ENCODE data around the gene SPOUT1. TPM values are rescaled to one million over a fixed set of nuclear protein-coding genes. Genes with fewer than 3 reads are reported as not detected.

Gene SPOUT1
- total and polyA plus RNA-seq, 2 of the 13 experiments (the other 11 are each of a cell fraction or from before 2014, with no cell fraction given): 39.0 to 45.8 TPM

DNA sequence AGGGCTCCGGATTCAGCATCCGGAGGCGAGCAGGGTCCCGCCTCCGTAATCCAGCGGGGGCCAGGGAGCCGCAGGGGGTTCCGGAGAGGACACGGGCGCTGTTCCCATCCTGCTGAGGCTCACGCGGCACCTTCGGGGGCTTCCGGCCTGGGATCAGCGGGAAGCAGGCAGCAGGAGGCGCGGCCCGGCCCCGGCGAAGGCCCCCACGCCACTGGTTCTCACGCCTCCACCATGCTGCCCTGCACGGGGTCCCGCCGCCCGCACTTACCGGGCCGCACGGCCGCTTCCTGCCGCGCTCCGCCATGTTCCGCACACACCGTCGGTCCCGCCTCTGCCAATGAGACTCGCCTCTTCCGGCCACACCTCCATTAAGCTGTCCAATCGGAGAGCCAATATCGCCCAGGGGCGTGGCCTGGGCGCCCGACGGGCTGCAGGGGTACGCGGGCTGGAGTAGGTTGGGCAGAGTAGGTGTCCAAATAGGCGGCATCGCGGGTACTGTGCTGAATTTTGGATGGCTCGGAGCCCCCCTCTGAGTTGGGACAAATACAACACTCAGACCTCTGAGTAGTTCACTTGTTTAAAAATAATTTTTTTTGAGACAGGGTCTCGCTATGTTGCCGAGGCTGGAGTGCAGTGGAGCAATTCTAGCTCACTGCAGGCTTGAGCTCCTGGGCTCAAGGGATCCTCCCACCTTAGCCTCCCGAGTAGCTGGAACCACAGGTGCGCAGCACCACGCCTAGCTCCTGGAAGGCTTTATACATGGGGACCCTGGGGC is at the start of gene SPOUT1 (continued):
- TF ChIP-seq MYPOP (CRISPR knock-in tag; IDR thresholded peaks at IDR 0.05) (peak; percentile 71), HMG20A (CRISPR knock-in tag; IDR thresholded peaks at IDR 0.05; ENCODE audit: borderline replicate concordance) (no peak), NR2C2 (CRISPR knock-in tag; IDR thresholded peaks at IDR 0.05; ENCODE audit: borderline replicate concordance) (peak; percentile 56), HOXA5 (CRISPR knock-in tag; IDR thresholded peaks at IDR 0.05) (peak; percentile 77), KAT8 (CRISPR knock-in tag; IDR thresholded peaks at IDR 0.05) (peak; percentile 84), ZNF609 (CRISPR knock-in tag; IDR thresholded peaks at IDR 0.05; ENCODE audit: borderline replicate concordance) (peak; percentile 23; the same call in 1 of the 2 replicates), HDAC1 (CRISPR knock-in tag; IDR thresholded peaks at IDR 0.05) (peak; percentile 91), TAF1 (CRISPR knock-in tag; IDR thresholded peaks at IDR 0.05) (peak; percentile 94), PHF21A (CRISPR knock-in tag; IDR thresholded peaks at IDR 0.05) (0 out of 2 replicates have a peak, but pooled peaks have one; percentile 24), HMGXB4 (CRISPR knock-in tag; IDR thresholded peaks at IDR 0.05; ENCODE audit: borderline replicate concordance in 1 of 2, low read depth in 1 of 2) (peak in 1 of 2 experiments; percentile 68; a peak in 2 of 4 replicates), SOX5 (CRISPR knock-in tag; IDR thresholded peaks at IDR 0.05; ENCODE audit: borderline replicate concordance) (peak; percentile 50), U2AF1 (optimal IDR thresholded peaks at IDR 0.05; ENCODE audit: low read depth, low read length) (no peak), ZNF3 (CRISPR knock-in tag; IDR thresholded peaks at IDR 0.05) (no peak)
- TF ChIP-seq, protein P1, sequence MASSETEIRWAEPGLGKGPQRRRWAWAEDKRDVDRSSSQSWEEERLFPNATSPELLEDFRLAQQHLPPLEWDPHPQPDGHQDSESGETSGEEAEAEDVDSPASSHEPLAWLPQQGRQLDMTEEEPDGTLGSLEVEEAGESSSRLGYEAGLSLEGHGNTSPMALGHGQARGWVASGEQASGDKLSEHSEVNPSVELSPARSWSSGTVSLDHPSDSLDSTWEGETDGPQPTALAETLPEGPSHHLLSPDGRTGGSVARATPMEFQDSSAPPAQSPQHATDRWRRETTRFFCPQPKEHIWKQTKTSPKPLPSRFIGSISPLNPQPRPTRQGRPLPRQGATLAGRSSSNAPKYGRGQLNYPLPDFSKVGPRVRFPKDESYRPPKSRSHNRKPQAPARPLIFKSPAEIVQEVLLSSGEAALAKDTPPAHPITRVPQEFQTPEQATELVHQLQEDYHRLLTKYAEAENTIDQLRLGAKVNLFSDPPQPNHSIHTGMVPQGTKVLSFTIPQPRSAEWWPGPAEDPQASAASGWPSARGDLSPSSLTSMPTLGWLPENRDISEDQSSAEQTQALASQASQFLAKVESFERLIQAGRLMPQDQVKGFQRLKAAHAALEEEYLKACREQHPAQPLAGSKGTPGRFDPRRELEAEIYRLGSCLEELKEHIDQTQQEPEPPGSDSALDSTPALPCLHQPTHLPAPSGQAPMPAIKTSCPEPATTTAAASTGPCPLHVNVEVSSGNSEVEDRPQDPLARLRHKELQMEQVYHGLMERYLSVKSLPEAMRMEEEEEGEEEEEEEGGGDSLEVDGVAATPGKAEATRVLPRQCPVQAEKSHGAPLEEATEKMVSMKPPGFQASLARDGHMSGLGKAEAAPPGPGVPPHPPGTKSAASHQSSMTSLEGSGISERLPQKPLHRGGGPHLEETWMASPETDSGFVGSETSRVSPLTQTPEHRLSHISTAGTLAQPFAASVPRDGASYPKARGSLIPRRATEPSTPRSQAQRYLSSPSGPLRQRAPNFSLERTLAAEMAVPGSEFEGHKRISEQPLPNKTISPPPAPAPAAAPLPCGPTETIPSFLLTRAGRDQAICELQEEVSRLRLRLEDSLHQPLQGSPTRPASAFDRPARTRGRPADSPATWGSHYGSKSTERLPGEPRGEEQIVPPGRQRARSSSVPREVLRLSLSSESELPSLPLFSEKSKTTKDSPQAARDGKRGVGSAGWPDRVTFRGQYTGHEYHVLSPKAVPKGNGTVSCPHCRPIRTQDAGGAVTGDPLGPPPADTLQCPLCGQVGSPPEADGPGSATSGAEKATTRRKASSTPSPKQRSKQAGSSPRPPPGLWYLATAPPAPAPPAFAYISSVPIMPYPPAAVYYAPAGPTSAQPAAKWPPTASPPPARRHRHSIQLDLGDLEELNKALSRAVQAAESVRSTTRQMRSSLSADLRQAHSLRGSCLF (CRISPR knock-in tag; IDR thresholded peaks at IDR 0.05; ENCODE audit: borderline replicate concordance): no peak
